GM04504 (cell line): ENCODE data around the gene EPB41L3.

Experiments used
- DNase-seq: peaks from one replicate; pipeline ENCODE4 v3.0.0-alpha.2; 2012; ENCODE audit warnings: low read depth

Gene EPB41L3

DNA sequence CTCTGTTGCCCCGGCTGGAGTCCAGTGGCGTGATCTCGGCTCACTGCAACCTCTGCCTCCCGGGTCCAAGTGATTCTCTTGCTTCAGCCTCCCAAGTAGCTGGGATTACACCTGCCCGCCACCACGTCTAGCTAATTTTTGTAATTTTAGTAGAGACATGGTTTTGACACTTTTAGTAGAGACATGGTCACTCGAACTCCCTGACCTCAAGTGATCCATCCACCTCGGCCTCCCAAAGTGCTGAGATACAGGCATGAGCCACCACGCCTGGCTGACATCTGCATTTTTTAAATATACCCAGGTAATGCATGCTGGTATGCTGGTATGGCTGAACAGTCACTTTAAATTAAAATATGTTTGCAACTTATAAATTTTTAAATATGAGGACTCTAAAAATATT lies 91.9 kb downstream of the EPB41L3 start:
- no peak for DNase-seq

DNA sequence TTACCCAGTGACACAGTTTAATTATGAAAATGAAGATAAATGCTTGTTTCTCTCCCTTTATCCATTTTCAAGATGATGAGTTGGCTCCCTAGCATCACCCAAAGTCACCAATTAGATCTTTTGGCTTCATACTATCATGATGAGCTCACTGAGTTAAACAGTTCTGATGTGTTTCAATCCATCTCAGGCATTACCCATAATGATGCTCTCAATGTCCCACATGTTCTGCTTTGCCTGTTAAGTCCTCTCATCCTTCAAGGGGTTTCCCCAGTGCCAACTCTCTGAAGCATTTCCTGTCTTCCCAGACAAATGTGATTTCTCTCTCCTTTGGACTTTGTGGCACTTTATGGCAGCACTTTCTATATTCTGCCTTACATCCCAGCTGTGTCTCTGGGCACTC lies 92.6 kb downstream of the EPB41L3 start:
- no peak for DNase-seq

DNA sequence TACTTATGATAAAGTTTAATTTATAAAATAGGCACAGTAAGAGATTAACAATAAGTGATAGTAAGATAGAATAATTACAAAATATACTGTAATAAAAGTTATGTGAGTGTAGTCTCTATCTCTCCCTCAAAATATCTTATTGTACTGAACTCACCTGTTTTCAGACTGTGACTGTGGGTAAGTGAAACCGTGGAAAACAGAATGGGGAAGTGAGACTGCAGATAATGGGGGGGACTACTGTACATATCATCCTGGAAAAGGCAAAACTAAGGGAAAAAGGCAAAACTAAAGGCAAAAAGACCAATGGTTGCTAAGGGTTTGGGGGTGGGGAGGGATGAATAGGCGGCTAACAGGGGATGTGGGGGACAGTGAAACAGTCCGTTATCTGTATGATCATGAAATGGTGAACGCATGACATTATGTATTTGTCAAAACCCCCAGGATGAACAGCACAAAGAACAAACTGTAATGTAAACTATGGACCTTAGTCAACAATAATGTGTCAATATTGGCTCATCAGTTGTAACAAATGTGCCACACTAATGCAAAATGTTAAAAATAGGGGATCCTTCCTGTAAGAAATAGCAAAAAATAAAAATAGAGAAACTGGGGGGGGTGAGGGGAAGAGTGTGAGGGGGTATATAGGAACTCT lies 93.8 kb downstream of the EPB41L3 start:
- DNase-seq: no peak

DNA sequence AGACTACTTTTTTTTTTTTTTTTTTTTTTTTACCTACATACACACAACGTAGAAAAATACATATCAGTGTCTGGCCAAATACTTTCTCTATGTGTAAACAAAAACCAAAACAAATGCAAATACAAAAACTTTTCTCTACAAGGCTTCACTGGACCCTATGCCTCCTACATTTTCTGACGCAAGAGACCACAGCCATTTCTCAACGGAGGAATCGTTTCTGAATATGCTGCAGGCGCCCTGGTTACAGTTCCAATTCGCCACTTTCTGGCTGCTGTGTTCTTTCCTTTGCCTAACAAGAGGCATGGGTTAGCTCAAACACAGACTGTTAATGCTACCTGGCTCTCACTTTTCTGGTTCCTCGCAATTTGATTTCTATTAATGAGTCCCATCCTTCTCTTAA lies 96.4 kb downstream of the EPB41L3 start:
- no peak for DNase-seq

DNA sequence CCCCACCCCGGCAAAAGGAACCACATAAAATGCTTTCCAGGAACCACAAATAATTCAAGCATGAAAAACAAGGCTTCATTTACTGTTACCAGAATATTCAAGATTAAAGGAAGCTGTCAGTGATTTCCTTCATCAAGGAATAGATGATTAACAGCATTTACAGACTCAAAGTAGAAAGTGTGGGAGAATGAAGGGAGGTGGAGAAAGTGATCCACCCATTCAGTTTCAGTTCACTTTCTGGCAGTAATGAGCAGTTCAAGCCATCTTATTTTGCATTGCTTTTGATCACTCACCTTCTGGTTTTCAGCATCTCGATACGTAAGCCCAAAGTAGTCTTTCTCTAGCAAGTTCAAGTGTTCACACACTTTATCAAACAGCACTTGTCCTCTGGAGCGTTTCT lies 99.0 kb downstream of the EPB41L3 start:
- DNase-seq: no peak

DNA sequence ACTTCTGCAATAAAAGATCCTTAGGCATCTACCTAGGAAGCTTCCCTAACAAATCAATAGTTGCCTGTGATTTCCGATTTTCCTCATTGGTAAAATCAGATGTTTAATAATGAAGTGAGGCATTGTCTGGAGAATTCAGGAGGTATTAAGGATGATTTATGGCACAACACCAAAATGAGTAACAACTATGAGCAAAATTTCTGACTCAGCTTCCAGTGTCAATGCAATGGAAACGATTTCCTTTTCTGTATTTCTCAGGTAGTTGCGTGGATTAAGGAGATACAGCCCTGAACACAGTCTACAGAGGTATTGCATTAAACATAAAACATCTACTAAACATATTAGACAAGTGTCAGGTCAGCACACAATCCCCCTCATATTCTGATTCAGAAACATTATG lies 99.5 kb downstream of the EPB41L3 start:
- no peak for DNase-seq

DNA sequence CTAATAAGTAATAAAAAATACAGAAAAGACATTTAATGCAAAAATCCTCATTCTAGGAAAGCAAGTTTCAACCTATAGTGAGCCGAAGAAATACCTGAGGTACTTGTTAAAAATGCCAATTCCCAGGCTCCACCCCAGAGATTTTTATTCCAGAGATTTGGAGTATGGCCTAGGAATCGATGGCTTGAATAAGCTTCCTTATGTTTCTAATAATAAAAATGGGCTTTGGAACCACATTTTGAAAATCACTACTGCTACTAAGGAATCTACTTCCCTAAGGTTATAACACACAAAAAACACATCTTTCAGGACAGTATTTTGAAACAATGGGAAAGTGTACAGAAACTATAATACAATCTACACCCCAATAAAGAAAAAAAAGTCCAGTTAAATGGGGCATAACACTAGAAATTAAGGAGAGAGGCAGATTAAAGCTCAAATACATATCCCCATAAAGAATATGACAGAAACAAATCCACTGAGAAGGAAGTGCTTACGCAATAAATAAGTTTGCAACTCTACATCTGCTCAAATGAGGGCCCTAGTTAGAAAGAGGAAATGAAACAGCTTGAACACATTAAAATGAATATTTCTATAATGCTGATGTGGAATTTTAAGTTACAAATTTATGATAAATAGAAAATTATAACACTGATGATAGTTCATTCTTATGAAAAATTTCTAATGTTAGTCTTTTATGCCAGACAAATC lies 103.7 kb downstream of the EPB41L3 start:
- no peak for DNase-seq

DNA sequence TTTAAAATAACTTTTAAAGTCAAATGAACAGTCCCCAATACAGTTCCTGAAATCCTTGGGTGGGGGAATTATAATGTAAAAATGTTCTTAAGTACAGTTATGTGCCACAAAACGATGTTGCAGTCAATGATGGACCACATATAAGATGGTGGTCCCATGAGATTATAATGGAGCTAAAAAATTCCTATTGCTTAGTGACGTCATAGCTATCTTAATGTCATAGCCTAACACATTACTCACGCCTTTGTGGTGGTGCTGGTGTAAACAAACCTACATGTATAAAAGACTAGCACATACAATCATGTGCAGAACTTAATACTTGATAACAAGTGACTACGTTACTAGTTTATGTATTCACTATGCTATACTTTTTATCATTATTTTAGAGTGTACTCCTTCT lies 109.4 kb downstream of the EPB41L3 start:
- DNase-seq: no peak

DNA sequence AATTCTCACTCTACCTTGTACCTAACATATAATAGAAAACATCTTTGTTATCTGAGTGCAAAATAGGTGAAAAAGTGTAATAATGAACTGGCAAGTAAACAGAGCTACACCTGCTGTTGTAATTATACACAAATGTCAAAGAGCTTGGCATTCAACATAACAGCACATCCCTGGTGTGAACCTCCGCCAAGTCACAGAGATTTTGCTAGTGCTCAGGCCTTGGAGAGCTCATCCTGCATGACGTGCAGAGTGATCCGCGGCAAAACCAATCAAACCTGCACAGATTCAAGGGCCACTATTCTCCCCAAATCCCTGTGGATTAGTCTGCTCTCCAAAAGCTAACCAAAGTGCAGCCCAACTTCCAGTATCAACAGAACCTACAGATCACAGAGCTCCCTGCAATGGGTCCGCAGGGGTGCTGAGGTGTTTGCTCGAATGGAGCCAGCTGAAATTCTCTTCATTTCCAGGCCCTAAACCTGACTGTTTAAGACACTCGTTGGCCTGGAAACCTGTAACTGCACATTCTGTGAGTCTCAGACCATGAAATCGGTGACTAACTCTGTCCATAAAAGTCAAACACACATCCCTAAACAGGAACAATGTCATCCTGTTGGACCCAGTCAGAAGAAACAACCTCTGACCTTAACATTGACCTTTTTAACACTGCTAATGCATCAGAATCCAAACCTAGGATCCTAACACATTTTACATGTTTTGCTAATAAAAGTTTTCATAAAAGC lies 111.8 kb downstream of the EPB41L3 start:
- no peak for DNase-seq

DNA sequence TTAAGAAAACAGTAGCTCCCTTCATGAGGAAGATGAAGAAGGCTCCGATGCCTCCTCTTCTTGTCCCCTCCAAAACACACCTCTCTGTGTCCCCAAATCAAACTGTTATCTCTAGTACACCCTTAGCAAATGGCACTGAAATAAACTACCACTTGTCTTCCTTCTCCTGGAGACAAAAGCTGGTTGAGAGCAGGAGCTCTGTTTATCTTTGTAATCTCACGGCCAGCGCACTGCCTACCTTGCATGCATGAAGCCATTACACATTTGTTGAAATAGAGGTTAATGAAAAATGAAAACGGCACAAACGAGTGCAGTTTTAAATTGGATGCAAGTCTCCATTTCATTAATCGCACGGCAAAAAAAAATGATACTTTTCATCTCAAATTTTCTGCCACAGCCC lies 113.7 kb downstream of the EPB41L3 start:
- DNase-seq: no peak

DNA sequence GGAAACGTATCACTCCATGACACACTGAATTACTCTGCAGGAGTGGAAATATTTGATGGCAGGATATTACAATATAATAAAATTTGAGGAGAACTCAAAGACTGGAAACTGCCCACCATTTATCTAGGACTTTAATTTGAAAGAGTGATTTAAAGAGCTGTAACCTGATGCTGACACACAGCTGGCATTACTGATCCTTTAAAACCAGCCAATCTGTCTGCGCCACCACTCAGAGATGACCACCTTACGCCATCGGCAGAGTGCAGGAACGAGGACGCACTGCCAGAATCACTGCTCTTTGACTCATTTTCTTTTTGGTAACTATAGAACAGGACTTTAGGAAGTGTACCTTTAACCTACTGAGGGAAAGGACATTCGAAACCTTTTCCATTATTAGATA lies 114.1 kb downstream of the EPB41L3 start:
- DNase-seq: no peak

DNA sequence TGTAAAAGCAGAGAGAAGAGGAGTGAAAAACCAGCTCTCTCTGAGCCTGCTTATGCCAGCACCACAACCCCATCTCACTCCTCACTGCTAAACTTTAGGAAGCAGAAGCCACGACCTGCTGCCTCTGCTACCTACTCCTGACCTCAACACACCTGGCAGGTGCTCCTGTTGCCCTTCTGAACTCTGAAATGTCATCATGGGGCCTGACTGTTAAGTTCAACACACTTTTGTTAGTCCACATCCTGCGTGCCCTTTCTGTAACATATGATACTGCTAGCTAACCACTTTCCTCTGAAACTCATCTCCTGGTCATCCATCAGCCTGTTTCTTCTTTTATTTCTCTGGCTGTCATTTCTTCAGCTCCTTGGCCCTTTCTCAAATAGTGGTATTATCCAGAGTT lies 118.1 kb downstream of the EPB41L3 start:
- no peak for DNase-seq

DNA sequence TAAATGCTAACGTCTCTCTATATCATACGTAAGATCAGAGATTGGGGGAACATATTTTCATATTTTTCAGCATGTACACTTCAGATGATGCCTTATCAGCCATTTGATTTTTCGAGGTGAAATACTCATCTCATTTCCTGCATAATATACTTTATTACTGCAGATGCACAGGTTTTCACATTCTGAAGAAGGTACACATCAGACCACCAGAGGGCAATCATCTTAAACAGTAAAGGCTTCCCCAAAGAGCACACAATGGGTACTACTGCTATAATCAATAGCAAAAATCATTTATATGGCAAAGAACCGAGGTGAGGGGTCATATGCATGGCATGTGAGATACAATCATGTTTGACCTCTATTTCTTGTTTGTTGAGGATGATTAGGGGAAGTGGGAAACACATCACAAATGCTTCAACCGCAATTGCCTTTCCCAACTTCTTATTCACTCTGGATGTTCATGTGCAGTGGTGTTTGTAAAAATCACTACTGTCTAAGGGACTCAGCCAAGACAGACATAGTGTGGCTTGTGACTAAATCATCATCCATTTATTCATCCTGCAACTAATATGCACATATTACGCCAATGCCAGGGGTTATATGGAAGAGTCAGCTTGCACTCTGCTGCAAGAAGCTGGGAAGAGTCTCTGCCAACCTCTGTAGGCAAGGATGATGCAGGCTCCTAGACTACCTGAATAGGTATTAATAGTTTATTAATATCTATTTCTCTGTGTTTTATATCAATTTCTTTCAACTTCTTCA lies 118.7 kb downstream of the EPB41L3 start:
- DNase-seq: peak; percentile 11

DNA sequence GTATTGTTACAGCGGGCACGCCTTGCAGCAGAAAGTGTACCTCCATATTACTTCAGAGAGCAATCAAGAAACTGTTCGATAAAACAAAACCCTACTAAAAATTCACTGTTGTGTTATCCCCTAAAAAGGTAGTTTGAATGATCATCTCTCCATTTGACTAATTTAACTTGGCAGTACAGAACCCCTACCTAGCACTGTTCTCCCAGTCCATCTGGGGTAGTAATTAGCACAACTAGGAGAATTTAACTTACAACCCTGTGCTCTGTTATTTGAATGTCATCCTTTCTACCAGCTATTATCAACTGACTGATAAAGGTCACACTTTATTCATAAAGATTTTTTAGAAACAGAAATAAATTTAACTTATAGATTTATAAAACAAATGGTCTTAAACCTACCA lies 121.2 kb downstream of the EPB41L3 start:
- DNase-seq: no peak

DNA sequence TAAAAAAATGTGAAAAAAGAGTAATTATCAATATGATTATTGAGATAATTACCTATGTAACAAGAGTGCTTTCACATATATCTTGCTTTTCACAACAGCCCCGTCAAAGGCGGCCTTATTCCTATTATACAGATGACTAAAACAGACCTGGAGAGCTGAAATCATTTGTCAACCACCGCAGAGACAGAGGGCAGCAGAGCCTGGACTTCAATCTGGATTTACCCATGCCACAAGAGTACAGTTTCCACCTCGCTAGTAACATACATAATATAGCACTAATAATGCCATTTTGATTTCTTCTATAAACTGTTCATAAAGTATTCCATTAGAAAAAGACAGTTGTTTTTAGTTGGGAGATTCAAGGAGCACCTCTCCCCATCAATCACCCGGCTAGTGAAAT lies 121.8 kb downstream of the EPB41L3 start:
- no peak for DNase-seq

DNA sequence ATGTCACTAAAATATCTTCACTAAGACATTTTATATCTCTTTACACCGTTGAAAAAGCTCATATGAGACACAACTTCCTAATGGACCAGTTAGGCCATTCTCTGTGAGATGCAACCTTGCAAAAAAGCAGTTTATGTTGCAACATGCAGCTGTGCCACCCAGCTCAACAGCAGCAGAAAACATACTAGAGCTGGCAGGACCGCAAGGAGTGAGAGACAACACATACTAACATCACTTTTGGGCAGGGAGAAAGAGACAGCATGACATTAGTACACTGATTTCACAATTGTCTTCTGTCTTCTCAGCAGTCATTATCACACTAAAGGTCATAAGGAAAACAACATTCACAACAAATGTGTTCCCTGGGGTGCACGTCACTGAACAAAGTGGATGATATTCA lies 122.9 kb downstream of the EPB41L3 start:
- DNase-seq: no peak

DNA sequence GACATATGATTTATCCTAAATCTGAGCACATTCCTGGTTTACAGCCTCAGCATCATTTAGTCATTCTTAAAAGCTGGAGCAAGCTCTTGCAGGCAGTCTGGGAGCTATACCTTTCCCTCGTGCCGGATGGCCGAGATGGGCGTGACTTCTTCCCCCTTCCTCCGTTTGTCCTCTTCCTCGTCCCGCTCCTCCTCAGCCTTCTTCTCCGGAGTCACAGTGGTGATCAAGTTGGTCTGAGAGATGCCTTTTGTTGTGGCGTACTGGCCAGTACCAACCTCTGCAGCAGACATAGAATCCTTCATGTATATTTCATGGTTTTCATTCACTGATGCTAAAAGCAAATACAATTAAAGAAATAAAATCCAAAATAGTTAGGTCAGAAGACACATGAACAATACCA lies 124.2 kb downstream of the EPB41L3 start:
- no peak for DNase-seq

DNA sequence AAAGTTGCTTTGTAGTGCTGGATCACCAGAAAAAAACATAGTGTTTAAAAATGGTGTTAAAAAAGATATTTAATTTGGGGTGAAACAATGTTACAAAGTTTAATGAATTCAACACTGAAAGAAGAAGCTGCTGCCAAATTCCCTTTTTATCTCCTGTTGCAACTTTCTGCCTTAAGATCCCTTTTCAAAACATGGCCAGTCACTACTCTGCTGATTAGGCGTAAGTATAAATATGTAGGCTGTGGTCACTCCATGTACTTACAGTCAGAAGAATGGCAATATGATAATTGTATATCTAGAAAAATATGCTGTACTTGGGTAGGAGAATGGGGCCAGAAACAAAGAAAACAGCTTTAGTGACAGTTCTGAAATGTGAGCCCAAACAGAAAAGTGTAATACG lies 124.8 kb downstream of the EPB41L3 start:
- DNase-seq: no peak

DNA sequence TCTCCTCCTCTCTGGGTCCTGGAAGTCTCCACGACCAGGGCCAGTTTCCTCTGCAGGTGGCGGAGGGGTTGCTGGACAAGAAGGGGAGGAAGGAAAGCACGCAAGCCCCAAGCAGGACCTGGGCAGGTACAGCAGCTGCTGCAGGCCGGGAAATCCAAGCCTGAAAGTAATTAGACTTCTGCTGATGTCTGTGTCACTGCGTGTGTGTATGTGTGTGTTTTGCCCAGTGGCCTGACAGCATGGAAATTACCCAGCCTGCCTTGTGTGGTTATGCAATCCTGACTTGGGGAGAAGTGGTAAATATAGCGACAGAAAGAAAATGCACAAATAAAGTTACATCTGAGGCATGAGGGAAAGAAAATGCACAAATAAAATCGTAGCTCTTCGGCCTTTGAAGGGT lies 126.5 kb downstream of the EPB41L3 start:
- DNase-seq: no peak

DNA sequence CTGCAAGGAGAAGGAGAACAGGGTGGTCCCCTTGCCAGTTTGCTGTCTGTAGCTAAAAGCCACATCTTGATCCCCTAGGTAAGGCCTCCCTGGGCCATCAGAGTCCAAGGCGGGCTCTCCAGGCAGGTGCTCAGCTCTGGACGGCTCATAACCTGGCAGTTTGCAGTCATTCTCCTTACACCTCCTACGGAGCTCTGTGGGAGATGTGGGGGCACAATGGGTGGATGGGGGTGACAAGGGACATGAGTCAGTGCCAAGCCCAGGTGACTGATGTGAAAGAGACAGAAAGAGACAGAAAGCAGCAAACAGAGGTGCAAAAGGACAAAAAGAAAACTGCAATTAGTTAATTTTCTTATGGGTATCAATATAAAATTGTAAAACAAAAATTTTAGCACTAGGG lies 127.7 kb downstream of the EPB41L3 start:
- no peak for DNase-seq

DNA sequence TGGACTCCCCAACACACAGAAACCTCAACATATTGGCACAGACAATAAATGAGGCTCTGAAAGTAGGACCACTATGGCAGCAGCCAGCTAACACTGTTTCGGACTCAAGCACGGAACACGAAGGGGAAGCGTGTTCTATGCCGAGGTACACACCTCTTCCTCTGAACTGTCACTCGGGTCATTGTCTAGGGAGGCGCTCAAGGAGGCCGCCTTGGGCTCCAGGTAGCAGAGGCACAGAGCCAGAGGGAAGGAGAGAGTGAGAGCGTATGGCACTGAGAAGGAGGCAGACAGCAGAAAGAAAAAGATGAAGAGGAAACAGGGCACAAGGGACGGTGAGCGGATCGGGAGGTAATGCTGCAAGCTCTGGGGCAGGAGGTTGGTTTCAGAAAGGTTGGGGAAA lies 128.1 kb downstream of the EPB41L3 start:
- DNase-seq: no peak

DNA sequence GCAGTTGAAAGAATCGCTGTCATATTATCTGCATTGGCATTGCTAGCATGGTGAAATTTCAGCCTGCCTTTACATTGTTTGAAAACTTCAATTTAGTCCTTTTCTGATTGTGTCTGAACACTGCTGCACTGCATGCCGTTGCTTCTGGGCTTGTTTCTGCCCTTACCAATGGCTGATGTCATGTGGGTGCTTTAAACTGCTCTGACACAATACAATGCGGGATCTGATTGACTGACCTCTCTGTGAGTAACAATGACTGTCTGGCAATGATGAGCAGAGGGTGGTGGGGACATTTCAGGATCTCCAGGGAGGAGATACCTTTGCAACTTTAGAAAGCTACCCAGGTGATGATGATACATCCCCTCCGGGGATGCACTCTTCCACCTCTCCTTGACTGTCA lies 128.8 kb downstream of the EPB41L3 start:
- DNase-seq: no peak

DNA sequence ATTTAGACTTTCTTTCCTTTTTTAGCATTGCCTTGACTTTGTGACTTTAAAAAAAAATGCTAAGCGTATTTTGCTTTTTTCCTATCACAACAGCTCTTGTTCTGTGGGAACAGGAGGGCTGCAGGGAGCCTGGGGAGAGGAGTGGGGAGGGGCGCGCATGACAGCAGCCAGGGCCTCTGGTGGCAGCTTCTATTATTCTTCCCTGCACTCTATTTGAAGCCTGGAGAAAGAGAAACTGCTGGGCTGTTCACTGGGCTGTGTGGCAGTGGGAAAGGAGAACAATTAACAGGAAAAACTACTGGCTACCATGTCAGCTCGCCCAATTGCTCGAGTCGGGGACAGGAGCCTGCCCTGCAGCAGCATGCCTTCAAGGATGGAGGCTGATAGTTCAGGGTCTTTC lies 129.3 kb downstream of the EPB41L3 start:
- no peak for DNase-seq
